ENCODE measurements around the gene ZNF615. TPM values are rescaled to one million over a fixed set of nuclear protein-coding genes. Genes with fewer than 3 reads are reported as not detected.

The ZNF615 gene
- total RNA-seq, result 9.6 and 17.3 TPM in 2 replicates

DNA sequence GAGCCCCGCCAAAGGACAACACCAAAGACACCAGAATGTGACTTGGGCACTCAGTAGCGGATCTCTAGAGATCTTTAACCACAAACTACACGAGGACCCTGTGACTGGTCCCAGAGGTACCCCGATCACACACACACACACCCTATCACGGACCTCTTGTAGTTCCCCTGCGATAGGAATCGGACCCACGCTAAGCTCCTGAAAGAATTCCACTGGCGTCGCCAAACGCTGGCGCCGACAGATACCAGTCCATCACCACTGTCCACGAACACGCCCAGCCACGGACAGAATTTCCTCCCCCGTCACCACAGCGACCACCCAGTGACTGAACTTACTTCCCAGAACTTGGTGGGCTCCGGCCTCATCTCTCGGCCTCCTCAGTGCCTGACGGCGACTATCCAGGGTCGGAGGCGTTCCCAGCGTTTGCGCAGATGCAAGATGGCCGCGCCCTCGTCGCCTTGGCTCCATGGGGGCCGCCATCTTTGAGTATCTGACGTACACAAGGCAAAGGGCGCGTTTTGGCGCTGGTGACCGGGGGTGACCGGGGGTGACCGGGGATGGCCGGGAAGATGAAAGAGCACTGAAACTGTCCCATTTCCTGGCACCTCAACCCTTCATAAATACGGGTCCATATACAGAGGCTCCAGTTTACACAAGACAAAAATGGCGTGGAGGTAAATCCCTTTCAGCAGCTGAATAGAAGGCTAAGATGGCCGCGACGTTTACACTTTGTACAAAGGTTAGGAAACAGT is at the start of gene ZNF615:
TSS of gene ZNF615 (minus strand) at position 406 of the 752 bp plus-strand sequence. CDS start 4,500 bp downstream, outside the sequence.

DNA sequence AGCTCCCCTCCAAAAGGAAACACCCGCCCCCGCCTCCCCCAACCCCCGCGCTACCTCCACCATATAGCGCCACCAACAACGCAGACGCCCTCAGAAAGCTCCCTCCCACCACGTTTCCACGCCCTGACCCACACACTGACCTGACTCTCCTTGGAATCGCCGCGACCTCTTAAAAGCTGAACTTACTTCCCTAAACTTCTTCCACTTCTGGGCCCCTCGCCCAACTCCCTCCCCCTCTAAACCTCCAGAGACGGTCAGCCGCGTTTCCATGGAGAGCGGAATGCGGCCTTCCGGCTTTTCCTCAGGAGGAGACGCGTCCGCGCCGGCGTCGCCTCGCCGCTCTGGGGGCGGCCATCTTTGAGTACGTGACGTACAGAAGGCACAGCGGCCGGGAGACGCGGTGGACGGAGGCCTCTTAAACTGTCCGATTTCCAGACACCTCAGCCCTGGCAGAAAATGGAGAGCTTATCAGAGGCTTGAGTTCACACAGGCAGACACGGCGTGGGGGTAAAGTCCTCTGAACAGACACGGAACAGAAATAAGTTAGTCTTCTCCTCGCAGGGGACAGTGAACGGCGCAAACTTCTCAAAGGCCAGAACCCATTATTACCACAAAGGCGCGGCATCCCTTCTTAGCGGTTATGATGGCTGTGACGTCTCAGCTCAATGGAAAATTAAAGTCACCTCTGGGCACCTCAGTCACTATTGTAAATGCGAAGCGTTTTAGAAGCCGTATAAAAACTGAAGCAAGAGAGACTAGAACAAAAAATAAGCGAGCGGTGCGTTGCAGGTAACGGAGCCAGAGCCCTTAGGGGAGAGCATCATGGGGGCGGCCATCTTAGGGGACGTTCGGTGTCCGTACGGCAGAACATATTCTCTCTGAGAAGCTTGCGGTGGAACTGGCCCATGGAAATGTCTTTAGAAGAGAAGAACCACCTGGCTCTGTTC is 40.8 kb upstream of the ZNF615 start, which contains the start of gene ZNF432:
TSS of gene ZNF432 (minus strand) at position 284 of the 947 bp plus-strand sequence. CDS start 1,970 bp downstream, outside the sequence.

DNA sequence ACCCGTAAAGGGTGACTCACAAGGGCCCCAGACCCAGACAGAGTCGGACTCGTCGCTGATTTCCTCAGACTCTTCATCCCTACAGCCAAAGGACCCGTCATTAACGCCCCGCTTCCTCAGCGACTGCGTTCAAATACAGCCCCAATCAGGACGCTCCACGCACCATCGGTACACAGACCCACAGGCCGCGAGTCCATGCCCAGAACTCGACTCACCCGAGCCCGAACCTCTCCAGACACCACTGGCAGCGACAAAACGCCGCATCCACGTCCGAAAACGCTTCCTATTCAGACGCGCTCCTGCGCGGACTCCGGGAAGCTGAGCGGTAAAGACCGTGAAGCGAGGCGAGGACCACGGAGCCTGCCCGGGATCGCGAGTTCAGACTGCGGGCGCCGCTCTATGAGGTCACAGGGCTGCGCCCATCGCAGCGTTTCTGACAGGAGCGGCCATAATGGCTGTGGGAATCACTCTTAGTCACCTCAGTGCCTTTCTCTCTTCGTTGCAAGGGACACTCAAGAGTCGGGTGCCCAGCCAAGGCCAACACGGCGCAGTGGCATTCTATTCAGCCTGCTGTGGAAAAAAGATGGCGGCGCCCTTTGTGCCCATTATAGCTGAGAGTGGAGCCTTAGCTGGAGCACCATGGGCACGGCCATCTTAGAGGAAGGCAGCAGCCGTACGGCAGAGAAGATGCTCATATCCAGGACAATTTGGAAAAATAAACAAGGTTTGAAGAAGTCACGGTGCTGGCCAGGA is 20.2 kb upstream of the ZNF615 start, which contains the start of gene ZNF614:
TSS of gene ZNF614 (minus strand) at position 353 of the 753 bp plus-strand sequence. CDS start 2,634 bp downstream, outside the sequence.

DNA sequence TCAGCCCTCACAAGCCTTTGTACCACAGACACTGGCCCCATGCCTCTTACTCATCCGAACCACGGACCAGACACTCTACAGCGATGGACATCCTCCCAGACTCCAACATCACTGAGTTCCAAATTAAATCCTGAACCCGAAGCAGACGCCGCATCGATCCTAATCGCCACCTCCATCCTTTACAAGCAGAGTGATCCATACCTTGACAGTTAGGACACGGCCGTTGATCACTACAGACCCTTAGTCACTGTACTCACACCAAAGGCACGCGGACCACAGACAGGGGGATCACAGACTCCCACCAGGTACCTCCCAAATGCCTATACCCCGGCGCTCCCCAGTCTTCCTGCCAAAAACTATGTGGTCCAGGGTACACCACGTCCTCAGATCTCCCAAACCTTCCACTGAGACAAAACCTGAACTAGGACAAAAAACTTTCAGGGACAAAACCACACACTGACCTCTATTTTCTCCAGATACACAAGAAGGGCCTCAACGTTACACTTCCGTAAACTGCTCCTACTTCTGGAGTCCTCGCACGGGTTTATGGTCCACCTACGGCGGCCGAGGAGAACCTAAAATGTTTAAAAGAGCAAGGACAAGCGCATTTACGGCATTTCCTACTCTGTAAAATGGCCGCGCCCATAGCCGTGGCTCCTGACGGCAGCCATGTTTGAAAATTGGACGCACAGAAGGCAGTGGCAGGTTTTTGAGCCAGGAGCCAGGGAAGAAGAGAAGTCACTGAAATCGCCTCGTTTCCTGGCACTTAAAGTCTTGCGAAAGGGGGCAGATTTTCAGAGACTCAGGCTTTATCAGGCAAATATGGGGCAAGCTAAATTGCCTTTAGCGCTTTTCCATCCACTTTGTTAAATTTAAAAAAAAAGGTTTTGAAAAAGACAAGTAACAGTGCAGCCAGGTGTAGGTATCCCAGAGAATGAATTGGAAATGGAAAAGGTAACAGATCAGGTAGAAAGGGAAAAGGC is 21.4 kb downstream of the ZNF615 start, which contains the start of gene ZNF350:
TSS of gene ZNF350 (minus strand) at position 532 of the 983 bp plus-strand sequence. CDS start 12,480 bp downstream, outside the sequence.

Other genes with a start within 250 kb of the ZNF615 start
- not detected in 2 replicates for gene FPR2, start 247.0 kb downstream of the ZNF615 start, total RNA-seq
- gene FPR3, start 213.1 kb downstream of the ZNF615 start, total RNA-seq, result not detected in 2 replicates
- 5.2 and 13.0 TPM in 2 replicates for gene ZNF577, start 120.3 kb downstream of the ZNF615 start, total RNA-seq
- 4.7 and 9.1 TPM in 2 replicates for gene ZNF649, start 103.2 kb downstream of the ZNF615 start, total RNA-seq
- gene ZNF613, start 80.7 kb downstream of the ZNF615 start, total RNA-seq, result 9.6 and 11.2 TPM in 2 replicates
- gene ZNF350, start 21.4 kb downstream of the ZNF615 start, total RNA-seq, result 6.9 and 7.1 TPM in 2 replicates
- 8.5 and 8.7 TPM in 2 replicates for gene ZNF614, start 20.2 kb upstream of the ZNF615 start, total RNA-seq
- gene ZNF432, start 40.6 kb upstream of the ZNF615 start, total RNA-seq, result 3.1 and 5.8 TPM in 2 replicates
- 20.4 and 21.5 TPM in 2 replicates for gene ZNF841, start 87.6 kb upstream of the ZNF615 start, total RNA-seq
- gene ZNF616, start 131.7 kb upstream of the ZNF615 start, total RNA-seq, result 5.4 and 8.4 TPM in 2 replicates
- 3.1 and 11.0 TPM in 2 replicates for gene ZNF836, start 163.4 kb upstream of the ZNF615 start, total RNA-seq
- 212 and 214 TPM in 2 replicates for gene PPP2R1A, start 181.8 kb upstream of the ZNF615 start, total RNA-seq

Data from cardiac atrium fibroblast (primary cell).